Mesothelial cell of epicardium (in vitro differentiated cells): ENCODE data around the gene MITF. TPM values are rescaled to one million over a fixed set of nuclear protein-coding genes. Genes with fewer than 3 reads are reported as not detected.

Experiments
- DNase-seq, 2 experiments: peaks; one replicate each; pipeline ENCODE4 v3.0.0; 2021; ENCODE audit warnings: low spot score in 2 of 2; ENCODE audit not compliant: unreplicated experiment in 2 of 2
- H3K27ac Mint-ChIP-seq: 2 replicates; pipeline ENCODE4 v1.8.0; 2021; ENCODE audit warnings: mixed read lengths
- H3K27me3 Mint-ChIP-seq: 2 replicates; pipeline ENCODE4 v1.8.0; 2021; ENCODE audit warnings: low read depth, mixed read lengths
- H3K36me3 Mint-ChIP-seq: 2 replicates; pipeline ENCODE4 v1.8.0; 2021; ENCODE audit warnings: mixed read lengths
- H3K4me1 Mint-ChIP-seq: 2 replicates; pipeline ENCODE4 v1.8.0; 2021; ENCODE audit warnings: mixed read lengths
- H3K4me3 Mint-ChIP-seq: 2 replicates; pipeline ENCODE4 v1.8.0; 2021; ENCODE audit warnings: mild to moderate bottlenecking, moderate library complexity, mixed read lengths
- H3K9me3 Mint-ChIP-seq: 2 replicates; pipeline ENCODE4 v1.8.0; 2021; ENCODE audit warnings: mixed read lengths
- total RNA-seq: library from RNA; stranded (reverse); gene quantifications from 3 replicates; pipeline ENCODE4 v1.2.1, GENCODE V29; 2021
- TF ChIP-seq, protein P1 (sequence below): fragments of 200-600 bp; sonication (generic); IDR thresholded peaks from one replicate; pipeline ENCODE4 v1.5.0; 2021; ENCODE audit warnings: antibody characterized with exemption; ENCODE audit not compliant: unreplicated experiment

The MITF gene
- total RNA-seq, 1 donor from 2014 or later: 7.0 TPM

DNA sequence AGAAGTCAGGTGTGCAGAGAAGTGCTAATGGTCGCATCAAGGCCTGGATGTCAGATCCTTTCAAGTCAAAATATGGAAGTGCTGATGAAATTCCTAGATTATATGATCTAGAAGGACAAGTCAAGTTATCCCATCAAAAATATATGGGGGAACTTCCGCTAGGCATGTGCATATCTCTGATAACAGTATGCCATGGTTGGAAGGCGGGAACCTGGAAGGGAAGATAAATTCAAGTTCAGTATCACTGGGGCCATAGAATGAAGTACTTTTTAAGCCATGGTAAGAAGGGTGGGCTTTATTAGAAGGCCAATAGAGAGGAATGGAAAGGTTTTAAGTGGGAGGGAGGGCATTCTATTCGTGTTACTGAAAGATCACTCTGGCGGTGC is 38.3 kb downstream of the MITF start:
- no peak overlapping the region for H3K27ac Mint-ChIP-seq
- TF ChIP-seq, protein P1, sequence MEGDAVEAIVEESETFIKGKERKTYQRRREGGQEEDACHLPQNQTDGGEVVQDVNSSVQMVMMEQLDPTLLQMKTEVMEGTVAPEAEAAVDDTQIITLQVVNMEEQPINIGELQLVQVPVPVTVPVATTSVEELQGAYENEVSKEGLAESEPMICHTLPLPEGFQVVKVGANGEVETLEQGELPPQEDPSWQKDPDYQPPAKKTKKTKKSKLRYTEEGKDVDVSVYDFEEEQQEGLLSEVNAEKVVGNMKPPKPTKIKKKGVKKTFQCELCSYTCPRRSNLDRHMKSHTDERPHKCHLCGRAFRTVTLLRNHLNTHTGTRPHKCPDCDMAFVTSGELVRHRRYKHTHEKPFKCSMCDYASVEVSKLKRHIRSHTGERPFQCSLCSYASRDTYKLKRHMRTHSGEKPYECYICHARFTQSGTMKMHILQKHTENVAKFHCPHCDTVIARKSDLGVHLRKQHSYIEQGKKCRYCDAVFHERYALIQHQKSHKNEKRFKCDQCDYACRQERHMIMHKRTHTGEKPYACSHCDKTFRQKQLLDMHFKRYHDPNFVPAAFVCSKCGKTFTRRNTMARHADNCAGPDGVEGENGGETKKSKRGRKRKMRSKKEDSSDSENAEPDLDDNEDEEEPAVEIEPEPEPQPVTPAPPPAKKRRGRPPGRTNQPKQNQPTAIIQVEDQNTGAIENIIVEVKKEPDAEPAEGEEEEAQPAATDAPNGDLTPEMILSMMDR: no peak

DNA sequence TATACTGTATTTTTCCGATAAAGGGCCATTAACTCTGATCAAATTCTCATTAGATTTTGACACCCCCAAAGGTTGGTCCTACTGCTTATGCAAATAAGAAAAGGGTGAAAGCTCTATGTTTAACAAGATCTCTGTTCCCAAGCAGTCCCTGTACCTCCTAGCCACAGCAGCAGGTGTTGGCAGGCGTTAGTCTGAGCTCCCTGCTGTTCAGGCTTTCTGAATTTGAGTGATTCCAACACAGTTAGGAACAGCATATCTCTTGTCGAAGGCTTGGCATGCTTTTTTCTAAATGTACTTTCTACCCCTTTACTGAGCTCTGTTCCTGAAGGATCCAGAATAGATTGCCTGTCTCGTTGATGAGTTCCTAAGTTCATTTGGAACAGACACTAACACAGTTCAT is 42.3 kb downstream of the MITF start:
- Mint-ChIP-seq H3K4me3 (no peak overlapping the region), H3K36me3 (no peaks in the 10 kb centered on the region), H3K4me1 (peaks cover 40% of the 10 kb centered on the region), H3K27ac (no peak overlapping the region), H3K27me3 (no peaks in the 10 kb centered on the region), H3K9me3 (peaks cover 6% of the 10 kb centered on the region)
- DNase-seq: no peak
- TF ChIP-seq, protein P1: no peak

More for the DNA sequence above, 38.3 kb downstream of the MITF start:
- DNase-seq: no peak
- H3K4me3 Mint-ChIP-seq: no peak overlapping the region
- H3K27me3 Mint-ChIP-seq: no peaks in the 10 kb centered on the region
- H3K9me3 Mint-ChIP-seq: peaks cover 8% of the 10 kb centered on the region
- H3K36me3 Mint-ChIP-seq: no peaks in the 10 kb centered on the region
- peaks cover 9% of the 10 kb centered on the region for H3K4me1 Mint-ChIP-seq

DNA sequence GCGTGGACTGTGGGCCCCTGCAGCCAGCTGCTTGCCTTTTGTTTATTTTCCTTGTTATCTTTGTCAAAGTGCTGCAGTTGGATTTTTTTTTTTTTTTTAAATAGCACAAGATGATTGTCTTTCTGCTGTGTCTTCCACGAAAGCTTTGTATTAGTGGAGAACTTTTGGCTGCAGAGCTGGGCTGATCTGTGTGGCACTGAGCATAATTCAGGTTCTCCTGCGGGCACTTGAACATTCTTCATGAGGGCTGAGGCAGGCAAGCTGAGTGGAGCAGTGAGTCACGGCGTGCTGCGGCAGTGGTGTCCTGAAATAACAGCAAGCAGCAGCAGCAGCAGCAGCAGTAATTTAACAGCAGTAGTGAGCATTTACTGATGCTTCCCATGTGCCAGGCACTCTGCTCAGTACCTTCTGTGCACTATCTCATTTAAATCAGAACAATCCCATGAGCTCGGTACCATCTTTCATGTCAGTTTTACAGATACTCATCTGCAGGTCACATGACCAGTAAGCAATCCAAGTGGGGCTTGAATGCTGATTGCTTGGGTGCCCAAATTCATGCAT is 45.8 kb downstream of the MITF start:
- TF ChIP-seq, protein P1: no peak
- Mint-ChIP-seq H3K36me3 (peaks cover 7% of the 10 kb centered on the region), H3K9me3 (peaks cover 10% of the 10 kb centered on the region), H3K27ac (peak overlapping the region; percentile 88), H3K4me3 (peak overlapping the region; percentile 32), H3K4me1 (peaks cover 50% of the 10 kb centered on the region), H3K27me3 (no peaks in the 10 kb centered on the region)
- DNase-seq: peak in 1 of 2 experiments; percentile 39

DNA sequence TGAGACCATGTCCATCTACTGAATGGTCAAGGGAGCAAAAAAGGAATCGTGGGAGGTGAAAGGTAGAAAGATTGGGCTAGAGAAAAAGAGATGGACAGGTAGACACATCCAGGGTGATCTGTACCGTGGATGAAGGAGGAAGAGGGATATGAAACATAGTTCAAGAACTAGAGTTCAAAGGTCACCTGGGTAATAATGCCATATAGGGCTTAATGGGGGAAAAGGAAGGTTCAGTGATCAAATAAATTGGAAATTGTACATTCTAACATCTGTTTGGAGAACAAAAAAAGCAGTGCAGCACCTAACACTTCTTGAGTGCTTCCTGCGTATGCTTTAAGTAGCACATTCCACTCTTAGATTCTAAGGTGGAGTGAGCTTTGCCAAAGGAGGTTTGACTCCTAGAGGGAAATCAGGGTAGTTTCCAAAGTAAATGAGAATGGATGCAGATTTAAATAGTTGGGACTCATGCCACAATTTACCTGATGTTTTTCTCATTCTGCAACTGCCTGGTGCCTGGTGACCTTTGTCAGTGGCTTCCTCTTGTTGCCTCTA is 46.6 kb downstream of the MITF start:
- Mint-ChIP-seq H3K36me3 (peaks cover 7% of the 10 kb centered on the region), H3K27me3 (no peaks in the 10 kb centered on the region), H3K4me3 (no peak overlapping the region), H3K27ac (peak overlapping the region; percentile 61), H3K4me1 (peaks cover 53% of the 10 kb centered on the region), H3K9me3 (peaks cover 10% of the 10 kb centered on the region)
- DNase-seq: no peak
- TF ChIP-seq, protein P1: no peak

DNA sequence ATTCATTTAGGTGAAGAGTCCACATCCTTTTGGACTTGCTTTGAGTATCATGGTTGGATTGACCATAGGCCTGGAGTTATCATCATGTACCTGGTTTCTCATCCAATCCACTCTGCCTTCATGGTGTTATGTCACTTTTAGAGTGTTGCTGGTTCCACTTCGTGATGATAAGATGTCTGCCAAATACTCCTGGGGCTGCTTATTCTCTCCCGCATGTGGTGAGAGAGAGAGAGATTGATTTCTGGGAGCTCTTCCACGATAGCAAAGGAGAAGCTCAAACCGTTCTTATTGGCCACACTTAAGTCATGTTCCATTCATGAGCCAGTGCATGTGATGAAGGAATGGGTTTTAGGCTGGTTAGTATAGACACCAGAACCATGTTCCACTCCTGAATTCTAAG is 47.6 kb downstream of the MITF start:
- Mint-ChIP-seq H3K4me3 (no peak overlapping the region), H3K27ac (peak overlapping the region; percentile 84), H3K36me3 (peaks cover 7% of the 10 kb centered on the region), H3K9me3 (peaks cover 10% of the 10 kb centered on the region), H3K4me1 (peaks cover 60% of the 10 kb centered on the region), H3K27me3 (no peaks in the 10 kb centered on the region)
- no peak for DNase-seq
- TF ChIP-seq, protein P1: no peak
